ENCODE results near the gene TMEM132D. TPM values are rescaled to one million over a fixed set of nuclear protein-coding genes. Genes with fewer than 3 reads are reported as not detected.

Gene TMEM132D
- total RNA-seq, 1 experiment from 2014 or later, result not detected

- Histone ChIP-seq H4K20me1 (ENCODE audit: insufficient read depth, low read depth, low read length) (no peaks in the 10 kb centered on the region), H2AFZ (ENCODE audit: low read length) (no peak overlapping the region), H3K4me3 (ENCODE audit: low read length) (no peak overlapping the region), H3K4me2 (ENCODE audit: low read depth, low read length, poor library complexity, severe bottlenecking) (no peak overlapping the region), H3K27me3 (ENCODE audit: low read length) (no peaks in the 10 kb centered on the region), H3K9me2 (replicated peaks; ENCODE audit: insufficient read depth, low read length) (no peaks in the 10 kb centered on the region), H3K27ac (ENCODE audit: low read length) (no peak overlapping the region), H3K9ac (ENCODE audit: low read length) (no peak overlapping the region), H3K4me1 (ENCODE audit: low read length) (no peaks in the 10 kb centered on the region), H3K79me2 (ENCODE audit: low read length) (no peaks in the 10 kb centered on the region), H3K36me3 (ENCODE audit: insufficient read depth, low read length) (no peaks in the 10 kb centered on the region), H3K9me3 (ENCODE audit: low read length) (peaks cover 7% of the 10 kb centered on the region; the same call in 1 of the 2 replicates)
- no peak for DNase-seq
Observed at GRCh38 chr12:129304529-129304928, 599.3 kb downstream of the TMEM132D start.

DNA sequence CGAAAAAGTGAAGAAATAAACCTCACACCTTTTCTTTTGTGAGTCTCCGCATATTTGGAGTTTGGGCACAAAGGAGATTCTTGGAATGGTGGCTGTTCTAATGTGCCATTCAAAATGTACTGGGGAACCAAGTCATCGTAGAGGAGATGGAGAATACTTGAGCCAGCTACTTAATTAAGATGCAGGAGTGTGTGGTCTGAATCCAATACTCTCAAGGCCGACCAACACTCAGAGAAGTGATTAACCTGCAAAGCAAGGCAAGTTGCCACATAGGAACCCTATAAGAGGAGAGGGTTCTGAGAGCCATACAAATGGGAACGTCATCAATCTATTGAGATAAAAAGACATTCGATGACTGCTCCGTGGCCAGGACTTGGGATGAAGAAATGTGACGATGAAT is 603.8 kb downstream of the TMEM132D start:
- no peaks in the 10 kb centered on the region for H3K4me1 ChIP-seq (ENCODE audit: low read length)
- H3K4me3 ChIP-seq (ENCODE audit: low read length), result no peak overlapping the region
- H3K4me2 ChIP-seq (ENCODE audit: low read depth, low read length, poor library complexity, severe bottlenecking), result no peak overlapping the region
- DNase-seq, result no peak
- H3K27me3 ChIP-seq (ENCODE audit: low read length), result no peaks in the 10 kb centered on the region
- H3K79me2 ChIP-seq (ENCODE audit: low read length), result no peaks in the 10 kb centered on the region
- no peaks in the 10 kb centered on the region for H3K9me2 ChIP-seq (replicated peaks; ENCODE audit: insufficient read depth, low read length)
- H4K20me1 ChIP-seq (ENCODE audit: insufficient read depth, low read depth, low read length), result no peaks in the 10 kb centered on the region
- H3K9ac ChIP-seq (ENCODE audit: low read length), result no peak overlapping the region
- H3K36me3 ChIP-seq (ENCODE audit: insufficient read depth, low read length), result no peaks in the 10 kb centered on the region
- no peak overlapping the region for H3K27ac ChIP-seq (ENCODE audit: low read length)
- peaks cover 5% of the 10 kb centered on the region for H3K9me3 ChIP-seq (ENCODE audit: low read length)
- H2AFZ ChIP-seq (ENCODE audit: low read length), result no peak overlapping the region

DNA sequence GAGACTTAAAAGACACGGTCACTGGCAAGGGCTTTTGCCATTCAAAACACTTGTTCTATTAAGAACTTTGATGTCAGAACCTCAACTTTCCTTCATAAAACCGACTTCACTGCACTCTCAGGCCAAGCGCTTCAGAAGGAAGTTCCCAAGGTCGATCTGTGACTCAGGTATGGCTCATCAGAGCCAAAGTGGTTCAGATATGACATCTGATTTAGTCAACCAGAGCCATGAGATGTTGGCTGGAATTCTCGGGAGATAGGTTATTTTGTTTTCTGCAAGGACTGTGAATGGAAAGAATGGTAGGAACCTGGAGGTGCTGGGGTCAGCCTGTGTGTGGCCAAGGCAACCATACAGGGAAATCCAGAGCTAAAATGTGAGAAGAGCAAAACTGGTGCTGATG is 604.9 kb downstream of the TMEM132D start:
- H3K4me2 ChIP-seq (ENCODE audit: low read depth, low read length, poor library complexity, severe bottlenecking), result no peak overlapping the region
- H3K4me1 ChIP-seq (ENCODE audit: low read length), result no peaks in the 10 kb centered on the region
- H3K79me2 ChIP-seq (ENCODE audit: low read length), result no peaks in the 10 kb centered on the region
- H2AFZ ChIP-seq (ENCODE audit: low read length), result no peak overlapping the region
- H3K9me3 ChIP-seq (ENCODE audit: low read length), result peaks cover 5% of the 10 kb centered on the region
- no peaks in the 10 kb centered on the region for H4K20me1 ChIP-seq (ENCODE audit: insufficient read depth, low read depth, low read length)
- H3K36me3 ChIP-seq (ENCODE audit: insufficient read depth, low read length), result no peaks in the 10 kb centered on the region
- H3K9me2 ChIP-seq (replicated peaks; ENCODE audit: insufficient read depth, low read length), result no peaks in the 10 kb centered on the region
- H3K4me3 ChIP-seq (ENCODE audit: low read length), result no peak overlapping the region
- DNase-seq, result no peak
- no peak overlapping the region for H3K9ac ChIP-seq (ENCODE audit: low read length)
- no peak overlapping the region for H3K27ac ChIP-seq (ENCODE audit: low read length)
- no peaks in the 10 kb centered on the region for H3K27me3 ChIP-seq (ENCODE audit: low read length)

DNA sequence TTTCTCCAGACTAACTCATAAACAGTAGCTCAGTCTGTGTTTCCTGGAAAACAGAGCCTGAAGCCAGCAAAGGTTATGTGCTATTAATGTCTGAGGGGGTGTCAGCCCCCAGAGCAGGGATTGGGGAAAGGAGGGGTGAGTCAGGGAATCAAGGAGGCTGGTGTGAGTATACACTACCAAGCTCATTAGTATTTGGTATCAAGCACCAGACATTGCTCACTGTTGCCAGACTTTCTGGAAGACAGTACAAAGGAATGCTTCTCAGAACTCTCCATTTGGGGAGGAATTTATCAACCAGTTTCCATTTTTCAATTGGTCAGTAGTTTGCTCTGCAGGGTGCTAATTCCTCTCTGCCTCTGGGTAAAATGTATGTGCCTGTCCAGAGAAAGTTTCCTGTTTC is 607.2 kb downstream of the TMEM132D start:
- peaks cover 5% of the 10 kb centered on the region for H3K9me3 ChIP-seq (ENCODE audit: low read length)
- H3K9ac ChIP-seq (ENCODE audit: low read length), result no peak overlapping the region
- DNase-seq, result no peak
- H4K20me1 ChIP-seq (ENCODE audit: insufficient read depth, low read depth, low read length), result no peaks in the 10 kb centered on the region
- H3K9me2 ChIP-seq (replicated peaks; ENCODE audit: insufficient read depth, low read length), result no peaks in the 10 kb centered on the region
- no peak overlapping the region for H3K4me2 ChIP-seq (ENCODE audit: low read depth, low read length, poor library complexity, severe bottlenecking)
- no peak overlapping the region for H3K27ac ChIP-seq (ENCODE audit: low read length)
- no peaks in the 10 kb centered on the region for H3K79me2 ChIP-seq (ENCODE audit: low read length)
- no peaks in the 10 kb centered on the region for H3K36me3 ChIP-seq (ENCODE audit: insufficient read depth, low read length)
- H3K4me3 ChIP-seq (ENCODE audit: low read length), result no peak overlapping the region
- H2AFZ ChIP-seq (ENCODE audit: low read length), result no peak overlapping the region
- H3K27me3 ChIP-seq (ENCODE audit: low read length), result no peaks in the 10 kb centered on the region
- H3K4me1 ChIP-seq (ENCODE audit: low read length), result no peaks in the 10 kb centered on the region

DNA sequence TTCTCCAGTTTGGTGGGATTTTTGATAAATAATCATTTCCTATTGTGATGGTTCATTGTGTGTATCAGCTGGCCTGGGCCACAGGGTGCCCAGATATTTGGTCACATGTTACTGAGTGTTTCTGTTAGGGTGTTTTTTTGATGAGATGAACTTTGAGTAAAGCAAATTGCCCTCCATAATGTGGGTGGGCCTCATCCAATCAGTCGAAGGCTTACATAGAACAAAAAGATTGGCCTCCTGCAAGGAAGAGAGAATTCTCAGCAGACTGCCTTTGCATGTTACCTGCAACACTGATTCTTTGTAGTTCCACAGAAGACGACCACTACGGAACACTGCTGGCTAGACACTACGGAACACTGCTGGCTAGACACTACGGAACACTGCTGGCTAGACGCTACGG is 609.0 kb downstream of the TMEM132D start:
- no peak overlapping the region for H2AFZ ChIP-seq (ENCODE audit: low read length)
- no peaks in the 10 kb centered on the region for H3K4me1 ChIP-seq (ENCODE audit: low read length)
- no peaks in the 10 kb centered on the region for H3K27me3 ChIP-seq (ENCODE audit: low read length)
- no peak overlapping the region for H3K4me2 ChIP-seq (ENCODE audit: low read depth, low read length, poor library complexity, severe bottlenecking)
- H3K27ac ChIP-seq (ENCODE audit: low read length), result no peak overlapping the region
- no peaks in the 10 kb centered on the region for H3K36me3 ChIP-seq (ENCODE audit: insufficient read depth, low read length)
- H3K79me2 ChIP-seq (ENCODE audit: low read length), result no peaks in the 10 kb centered on the region
- H3K9me2 ChIP-seq (replicated peaks; ENCODE audit: insufficient read depth, low read length), result no peaks in the 10 kb centered on the region
- no peak for DNase-seq
- H3K9me3 ChIP-seq (ENCODE audit: low read length), result no peaks in the 10 kb centered on the region; the same call in none of the 2 replicates
- no peak overlapping the region for H3K4me3 ChIP-seq (ENCODE audit: low read length)
- H3K9ac ChIP-seq (ENCODE audit: low read length), result no peak overlapping the region
- no peaks in the 10 kb centered on the region for H4K20me1 ChIP-seq (ENCODE audit: insufficient read depth, low read depth, low read length)

DNA sequence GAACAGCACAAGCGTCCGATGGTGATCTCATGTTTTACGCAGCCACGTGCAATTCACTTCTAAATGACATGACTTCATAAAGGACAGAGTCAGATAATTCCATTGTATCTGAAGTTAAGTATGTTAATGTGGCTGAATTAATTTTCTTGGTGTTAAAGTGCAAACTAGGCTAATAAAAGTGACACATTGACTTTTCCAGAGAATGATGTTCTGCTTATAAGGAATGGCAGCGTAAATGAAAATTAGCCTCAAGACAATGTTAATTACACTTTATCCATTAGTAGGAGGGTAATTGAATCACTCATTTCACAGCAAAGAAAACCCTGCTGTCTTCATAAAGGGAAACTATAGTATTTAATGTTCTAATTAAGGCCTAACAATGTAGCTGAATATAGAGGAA is 624.1 kb downstream of the TMEM132D start:
- DNase-seq, result no peak
- no peak overlapping the region for H3K9ac ChIP-seq (ENCODE audit: low read length)
- no peak overlapping the region for H3K4me3 ChIP-seq (ENCODE audit: low read length)
- H3K4me2 ChIP-seq (ENCODE audit: low read depth, low read length, poor library complexity, severe bottlenecking), result no peak overlapping the region
- peaks cover 18% of the 10 kb centered on the region for H3K9me3 ChIP-seq (ENCODE audit: low read length)
- no peak overlapping the region for H3K27ac ChIP-seq (ENCODE audit: low read length)
- no peaks in the 10 kb centered on the region for H3K9me2 ChIP-seq (replicated peaks; ENCODE audit: insufficient read depth, low read length)
- H3K79me2 ChIP-seq (ENCODE audit: low read length), result no peaks in the 10 kb centered on the region
- H2AFZ ChIP-seq (ENCODE audit: low read length), result no peak overlapping the region
- H4K20me1 ChIP-seq (ENCODE audit: insufficient read depth, low read depth, low read length), result no peaks in the 10 kb centered on the region
- no peaks in the 10 kb centered on the region for H3K27me3 ChIP-seq (ENCODE audit: low read length)
- no peaks in the 10 kb centered on the region for H3K4me1 ChIP-seq (ENCODE audit: low read length)
- no peaks in the 10 kb centered on the region for H3K36me3 ChIP-seq (ENCODE audit: insufficient read depth, low read length)

GRCh38 chr12:129276361-129277060 is 627.3 kb downstream of the TMEM132D start:
- H2AFZ ChIP-seq (ENCODE audit: low read length), result no peak overlapping the region
- H3K9me3 ChIP-seq (ENCODE audit: low read length), result peaks cover 25% of the 10 kb centered on the region; the same call in 1 of the 2 replicates
- no peak overlapping the region for H3K4me2 ChIP-seq (ENCODE audit: low read depth, low read length, poor library complexity, severe bottlenecking)
- H3K9ac ChIP-seq (ENCODE audit: low read length), result no peak overlapping the region
- no peaks in the 10 kb centered on the region for H3K9me2 ChIP-seq (replicated peaks; ENCODE audit: insufficient read depth, low read length)
- H3K4me1 ChIP-seq (ENCODE audit: low read length), result no peaks in the 10 kb centered on the region
- H3K79me2 ChIP-seq (ENCODE audit: low read length), result no peaks in the 10 kb centered on the region
- H3K27ac ChIP-seq (ENCODE audit: low read length), result no peak overlapping the region
- no peak for DNase-seq
- no peaks in the 10 kb centered on the region for H4K20me1 ChIP-seq (ENCODE audit: insufficient read depth, low read depth, low read length)
- no peaks in the 10 kb centered on the region for H3K36me3 ChIP-seq (ENCODE audit: insufficient read depth, low read length)
- H3K27me3 ChIP-seq (ENCODE audit: low read length), result no peaks in the 10 kb centered on the region
- H3K4me3 ChIP-seq (ENCODE audit: low read length), result no peak overlapping the region

DNA sequence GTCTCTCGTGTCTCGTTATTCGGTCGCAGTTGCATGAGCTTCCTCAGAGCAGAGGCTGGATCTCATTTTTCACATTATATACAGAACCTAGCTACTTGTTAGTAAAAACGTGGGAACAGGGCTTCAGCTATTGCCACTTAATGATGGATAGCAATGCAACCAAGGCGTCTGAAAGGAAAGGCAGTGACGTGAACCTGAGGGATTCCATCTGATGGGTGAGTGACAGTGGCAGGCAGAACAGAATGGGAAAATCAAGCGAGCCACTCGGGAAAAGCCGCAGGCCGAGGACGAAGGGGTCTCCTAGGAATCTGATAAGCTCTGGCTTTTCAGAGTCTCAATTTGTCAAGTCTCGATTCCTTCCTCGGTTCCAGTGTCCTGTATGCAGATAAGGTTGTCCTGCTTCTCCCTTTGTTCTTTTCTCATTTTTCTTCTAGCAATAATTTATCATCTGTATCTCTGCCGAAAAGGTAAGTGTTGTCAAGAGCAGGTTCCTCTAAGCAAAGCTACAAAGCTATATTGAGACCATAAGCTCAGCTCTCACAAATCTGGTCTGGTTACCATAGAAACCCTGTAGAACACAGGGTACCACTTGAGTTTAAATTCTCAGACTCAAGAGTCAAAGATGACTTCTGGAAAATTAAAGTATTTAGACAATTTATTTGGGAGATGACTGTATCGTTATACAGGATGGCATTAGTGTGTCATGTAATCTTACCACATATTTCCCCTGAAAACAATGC is 633.9 kb downstream of the TMEM132D start:
- no peak for DNase-seq
- H3K36me3 ChIP-seq (ENCODE audit: insufficient read depth, low read length), result no peaks in the 10 kb centered on the region
- no peak overlapping the region for H2AFZ ChIP-seq (ENCODE audit: low read length)
- no peak overlapping the region for H3K27ac ChIP-seq (ENCODE audit: low read length)
- H3K4me1 ChIP-seq (ENCODE audit: low read length), result no peaks in the 10 kb centered on the region
- no peaks in the 10 kb centered on the region for H4K20me1 ChIP-seq (ENCODE audit: insufficient read depth, low read depth, low read length)
- no peaks in the 10 kb centered on the region for H3K27me3 ChIP-seq (ENCODE audit: low read length)
- H3K9me3 ChIP-seq (ENCODE audit: low read length), result peaks cover 15% of the 10 kb centered on the region
- H3K9ac ChIP-seq (ENCODE audit: low read length), result no peak overlapping the region
- H3K79me2 ChIP-seq (ENCODE audit: low read length), result no peaks in the 10 kb centered on the region
- no peak overlapping the region for H3K4me3 ChIP-seq (ENCODE audit: low read length)
- H3K4me2 ChIP-seq (ENCODE audit: low read depth, low read length, poor library complexity, severe bottlenecking), result no peak overlapping the region
- no peaks in the 10 kb centered on the region for H3K9me2 ChIP-seq (replicated peaks; ENCODE audit: insufficient read depth, low read length)

Measured in Karpas-422 (cell line).